Esophagus squamous epithelium (tissue), 5 donors: ENCODE results near the gene LAGE3. TPM values are rescaled to one million over a fixed set of nuclear protein-coding genes. Genes with fewer than 3 reads are reported as not detected.

Experiments used
- DNase-seq: peaks from one replicate; lab custom pipeline; 2025; lab: John Stamatoyannopoulos, UW
- H3K27ac ChIP-seq, 4 donors: fragments of 200-600 bp; sonication (generic); one replicate each; pipeline ENCODE4 v1.5.1; 2016 to 2019; ENCODE audit warnings: mild to moderate bottlenecking in 1 of 4
- H3K27me3 ChIP-seq, 4 donors: fragments of 200-600 bp; sonication (generic); 1 replicate in 3 of 4; 2 replicates in 1 of 4; pipeline versions ENCODE4 v1.5.1 to v1.6.0; 2017 to 2021; ENCODE audit warnings: antibody characterized with exemption in 1 of 4
- H3K36me3 ChIP-seq, 3 donors: fragments of 200-600 bp; sonication (generic); one replicate each; pipeline ENCODE4 v1.5.1; 2016 to 2019
- H3K4me1 ChIP-seq, 3 donors: fragments of 200-600 bp; sonication (generic); one replicate each; pipeline ENCODE4 v1.5.1; 2017 to 2019
- H3K4me3 ChIP-seq, 4 donors: fragments of 200-600 bp; sonication (generic); 1 replicate in 3 of 4; 2 replicates in 1 of 4; pipeline ENCODE4 v1.5.1; 2016 to 2019; ENCODE audit warnings: mild to moderate bottlenecking in 2 of 4, moderate library complexity in 1 of 4
- H3K9me3 ChIP-seq, 3 donors: fragments of 200-600 bp; sonication (generic); one replicate each; pipeline ENCODE4 v1.5.1; 2016 to 2019
- POLR2A ChIP-seq, 4 donors: fragments of 450-650 bp; IDR thresholded peaks; one replicate each; pipeline ENCODE4 v1.6.1; 2017; ENCODE audit warnings: antibody characterized with exemption in 4 of 4, mild to moderate bottlenecking in 4 of 4, moderate library complexity in 3 of 4
- WGBS, 2 donors: methylation state at CpG; one replicate each; pipeline ENCODE4 v1.1.5; 2018; 5-methylcytosine and 5-hydroxymethylcytosine counted together
- intact Hi-C: fragments of 100-400 bp; cut with DNase I; formaldehyde crosslinking; loops from one replicate; pipeline ENCODE4 v1.15.0; 2022
- total RNA-seq, 4 donors: library from RNA; depleted of rRNA; stranded (reverse); fragments of >200 nt; gene quantifications; one replicate each; pipeline ENCODE4 v1.1.0, GENCODE V29; 2016
- TF ChIP-seq, protein P1 (sequence below), 6 experiments: fragments of 450-650 bp in 4 of 6; fragments of 200-600 bp in 2 of 6; sonication (generic) in 2 of 6; IDR thresholded peaks; one replicate each; pipeline ENCODE4 v1.5.1; 2016 to 2019; ENCODE audit warnings: antibody characterized with exemption in 6 of 6, mild to moderate bottlenecking in 4 of 6, moderate library complexity in 4 of 6
- donor health status: DM: yes; HTN: yes; CAD: no.

The LAGE3 gene
- total RNA-seq, 4 donors from 2014 or later, result 18.2 to 44.3 (median 21.9) TPM

DNA sequence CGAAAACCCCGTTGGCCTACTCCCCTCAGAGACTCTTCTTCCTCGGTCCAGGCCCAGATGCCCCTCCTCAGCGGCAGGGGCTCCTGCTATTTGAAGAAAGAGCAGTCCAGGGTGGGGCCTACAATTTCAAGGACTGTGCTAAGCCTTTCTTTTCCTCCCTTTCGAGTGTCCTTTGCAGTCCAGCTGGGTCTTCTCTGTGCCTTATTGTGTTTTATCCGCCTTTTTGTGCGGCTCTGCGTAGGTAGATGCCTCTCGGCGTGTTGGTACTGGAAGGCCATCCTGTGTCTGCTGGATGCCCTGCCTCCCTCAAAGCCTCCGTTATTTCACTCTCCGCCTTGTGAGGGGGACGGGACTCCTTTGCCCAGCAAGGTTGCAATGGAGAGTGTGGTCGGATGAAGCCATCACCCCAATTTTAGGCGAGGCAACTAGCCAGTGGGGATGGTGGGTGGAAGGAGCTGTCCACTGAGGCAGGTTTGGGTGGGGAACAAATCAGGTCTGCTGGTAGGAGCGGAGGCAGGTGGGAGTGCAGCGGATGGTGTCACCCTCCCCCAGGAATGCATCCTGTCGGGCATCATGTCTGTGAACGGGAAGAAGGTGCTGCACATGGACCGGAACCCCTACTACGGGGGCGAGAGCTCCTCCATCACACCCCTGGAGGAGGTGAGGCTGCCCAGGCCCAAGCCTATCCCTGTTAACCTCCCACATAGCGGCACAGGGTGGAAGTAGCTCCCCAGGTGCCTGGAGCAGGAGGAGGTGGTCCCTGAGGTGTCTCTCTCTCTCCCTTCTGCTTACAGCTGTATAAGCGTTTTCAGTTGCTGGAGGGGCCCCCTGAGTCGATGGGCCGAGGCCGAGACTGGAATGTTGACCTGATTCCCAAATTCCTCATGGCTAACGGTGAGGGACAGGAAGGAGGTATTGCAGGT lies 40.8 kb downstream of the LAGE3 start:
- TF ChIP-seq POLR2A (IDR thresholded peaks at IDR 0.05), result no peak
- TF ChIP-seq, protein P1, sequence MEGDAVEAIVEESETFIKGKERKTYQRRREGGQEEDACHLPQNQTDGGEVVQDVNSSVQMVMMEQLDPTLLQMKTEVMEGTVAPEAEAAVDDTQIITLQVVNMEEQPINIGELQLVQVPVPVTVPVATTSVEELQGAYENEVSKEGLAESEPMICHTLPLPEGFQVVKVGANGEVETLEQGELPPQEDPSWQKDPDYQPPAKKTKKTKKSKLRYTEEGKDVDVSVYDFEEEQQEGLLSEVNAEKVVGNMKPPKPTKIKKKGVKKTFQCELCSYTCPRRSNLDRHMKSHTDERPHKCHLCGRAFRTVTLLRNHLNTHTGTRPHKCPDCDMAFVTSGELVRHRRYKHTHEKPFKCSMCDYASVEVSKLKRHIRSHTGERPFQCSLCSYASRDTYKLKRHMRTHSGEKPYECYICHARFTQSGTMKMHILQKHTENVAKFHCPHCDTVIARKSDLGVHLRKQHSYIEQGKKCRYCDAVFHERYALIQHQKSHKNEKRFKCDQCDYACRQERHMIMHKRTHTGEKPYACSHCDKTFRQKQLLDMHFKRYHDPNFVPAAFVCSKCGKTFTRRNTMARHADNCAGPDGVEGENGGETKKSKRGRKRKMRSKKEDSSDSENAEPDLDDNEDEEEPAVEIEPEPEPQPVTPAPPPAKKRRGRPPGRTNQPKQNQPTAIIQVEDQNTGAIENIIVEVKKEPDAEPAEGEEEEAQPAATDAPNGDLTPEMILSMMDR (IDR thresholded peaks at IDR 0.05), result no peak
- WGBS, 2 donors, result 34 to 59% methylated on average over 10 to 22 of the region's 28 CpGs
- Histone ChIP-seq H3K27ac (peak overlapping the region in 3 of 4 donors; percentile 80 to 96 (median 94)), H3K4me1 (peaks cover 7 to 40% (median 7%) of the 10 kb centered on the region in 3 donors), H3K4me3 (peak overlapping the region; percentile 60 to 80 (median 71)), H3K27me3 (no peaks in the 10 kb centered on the region), H3K9me3 (no peaks in the 10 kb centered on the region), H3K36me3 (peaks cover 5 to 72% (median 8%) of the 10 kb centered on the region in 3 donors)
- DNase-seq, result no peak
- intact Hi-C loops, result no loop called here

DNA sequence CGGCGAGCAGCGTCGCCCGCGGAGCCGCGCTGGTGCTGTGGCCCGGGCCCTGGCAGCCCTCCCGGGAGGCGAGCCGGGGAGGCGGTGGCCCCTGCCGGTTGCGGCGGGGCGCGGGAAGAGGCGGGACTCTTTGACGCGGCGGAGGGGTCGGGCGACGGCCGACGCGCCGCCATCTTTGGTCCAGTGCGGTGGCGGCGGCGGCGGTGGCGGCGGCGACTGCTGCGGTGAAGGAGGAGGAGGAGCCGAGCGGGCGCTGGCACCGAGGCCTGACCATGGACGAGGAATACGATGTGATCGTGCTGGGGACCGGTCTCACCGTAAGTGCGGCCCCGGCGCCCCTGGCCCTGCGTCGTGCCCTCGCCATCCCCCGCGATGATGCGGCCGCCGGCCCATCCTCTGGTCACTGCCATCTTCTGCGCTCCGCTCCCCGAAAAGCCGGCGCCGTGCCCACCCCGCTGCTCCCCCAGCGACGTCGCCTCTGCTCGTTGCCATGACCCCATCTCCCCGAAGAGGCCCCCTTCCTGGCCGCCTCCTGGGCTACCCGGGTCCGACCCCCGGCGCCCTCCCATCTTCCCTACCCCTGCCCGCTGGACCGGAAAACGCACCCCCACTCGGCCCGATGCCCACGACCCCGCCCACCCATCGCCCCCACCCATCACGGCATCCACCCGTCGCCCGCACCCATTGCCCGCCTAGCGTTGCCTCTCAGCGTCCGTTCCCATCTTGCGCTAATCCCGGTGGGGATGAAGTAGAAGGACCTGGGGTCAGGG lies 41.9 kb downstream of the LAGE3 start, which contains the start of gene GDI1:
TSS of gene GDI1 (plus strand) at position 172 of the 770 bp plus-strand sequence. CDS start at position 273, 101 bp downstream.
- WGBS, 2 donors, result 0 to 71% methylated on average over 6 to 20 of the region's 93 CpGs
- intact Hi-C loops, result no loop called here
- peaks cover 8 to 74% (median 8%) of the 10 kb centered on the region in 3 donors for H3K36me3 ChIP-seq
- TF ChIP-seq POLR2A (IDR thresholded peaks at IDR 0.05), result peak in 2 of 4 donors; percentile 35 to 70
- TF ChIP-seq, protein P1 (IDR thresholded peaks at IDR 0.05), result no peak
- DNase-seq, result no peak
- peak within 1 kb of the TSS; percentile 60 to 80 (median 71) for H3K4me3 ChIP-seq
- H3K27ac ChIP-seq, result peak within 1 kb of the TSS; percentile 80 to 96 (median 91)
- no peaks in the 10 kb centered on the region for H3K27me3 ChIP-seq
- no peaks in the 10 kb centered on the region for H3K9me3 ChIP-seq
- H3K4me1 ChIP-seq, result peaks cover 6 to 30% (median 7%) of the 10 kb centered on the region in 3 donors

DNA sequence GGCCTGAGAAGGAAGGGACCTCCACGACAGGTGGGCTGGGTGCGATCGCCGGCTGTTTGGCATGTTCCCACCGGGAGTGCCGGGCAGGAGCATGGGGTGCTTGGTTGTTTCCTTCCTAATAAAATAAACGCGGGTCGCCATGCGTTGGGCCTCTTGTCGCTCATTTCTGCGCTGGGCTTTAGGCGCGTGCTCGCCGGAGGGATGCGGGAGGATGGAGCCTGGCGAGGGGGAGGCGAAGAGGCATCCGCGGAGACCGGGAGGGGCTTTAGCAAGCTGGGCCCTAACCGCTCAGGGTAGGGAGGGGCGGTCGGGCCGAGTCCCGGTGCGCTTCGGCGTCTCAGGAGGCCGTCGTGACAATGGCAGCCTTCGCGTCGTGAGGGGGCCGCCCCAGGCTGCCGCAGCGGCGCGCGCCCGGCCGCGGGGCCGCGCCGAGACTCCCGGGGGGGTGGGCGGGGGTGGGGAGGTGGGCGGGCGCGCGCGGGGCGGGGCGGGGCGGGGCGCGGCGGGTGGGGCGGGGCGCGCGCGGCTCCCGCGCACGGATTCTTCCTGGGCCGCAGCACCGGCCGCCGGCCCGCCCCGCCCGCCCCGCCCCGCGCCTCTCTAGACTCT lies 42.6 kb downstream of the LAGE3 start:
- 36 to 52% methylated on average over 5 to 7 of the region's 78 CpGs for WGBS, 2 donors
- peak overlapping the region; percentile 60 to 80 (median 71) for H3K4me3 ChIP-seq
- H3K9me3 ChIP-seq, result no peaks in the 10 kb centered on the region
- TF ChIP-seq, protein P1 (IDR thresholded peaks at IDR 0.05), result no peak
- TF ChIP-seq POLR2A (IDR thresholded peaks at IDR 0.05), result no peak
- H3K36me3 ChIP-seq, result peaks cover 5 to 74% (median 8%) of the 10 kb centered on the region in 3 donors
- DNase-seq, result no peak
- peak overlapping the region; percentile 80 to 96 (median 91) for H3K27ac ChIP-seq
- H3K27me3 ChIP-seq, result no peaks in the 10 kb centered on the region
- intact Hi-C loops, result no loop called here
- peaks cover 6 to 28% (median 7%) of the 10 kb centered on the region in 3 donors for H3K4me1 ChIP-seq

DNA sequence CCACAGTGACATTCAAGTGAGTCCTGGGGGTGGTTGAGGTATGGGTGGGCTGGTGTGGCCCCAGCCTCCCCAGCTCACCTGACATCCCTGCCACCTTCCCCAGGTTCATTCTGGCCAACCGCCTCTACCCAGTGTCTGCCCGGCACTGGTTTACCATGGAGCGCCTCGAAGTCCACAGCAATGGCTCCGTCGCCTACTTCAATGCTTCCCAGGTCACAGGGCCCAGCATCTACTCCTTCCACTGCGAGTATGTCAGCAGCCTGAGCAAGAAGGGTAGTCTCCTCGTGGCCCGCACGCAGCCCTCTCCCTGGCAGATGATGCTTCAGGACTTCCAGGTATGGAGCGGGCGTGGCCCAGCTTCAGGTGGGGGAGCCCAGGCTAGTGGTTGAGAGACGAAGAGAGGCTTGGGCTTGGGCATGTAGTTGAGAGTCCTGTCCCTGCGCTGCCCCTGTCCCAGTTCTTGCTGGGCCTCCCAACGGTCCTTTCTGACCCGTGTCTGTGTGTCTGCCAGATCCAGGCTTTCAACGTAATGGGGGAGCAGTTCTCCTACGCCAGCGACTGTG lies 43.8 kb downstream of the LAGE3 start:
- no peaks in the 10 kb centered on the region for H3K27me3 ChIP-seq
- DNase-seq, result no peak
- H3K4me1 ChIP-seq, result peaks cover 6 to 41% (median 12%) of the 10 kb centered on the region in 3 donors
- no peak overlapping the region for H3K4me3 ChIP-seq
- TF ChIP-seq, protein P1 (IDR thresholded peaks at IDR 0.05), result no peak
- no peak for TF ChIP-seq POLR2A (IDR thresholded peaks at IDR 0.05)
- no peaks in the 10 kb centered on the region for H3K9me3 ChIP-seq
- no peak overlapping the region for H3K27ac ChIP-seq
- H3K36me3 ChIP-seq, result peaks cover 5 to 61% (median 8%) of the 10 kb centered on the region in 3 donors
- WGBS, 2 donors, result 99 to 100% methylated on average over 2 to 10 of the region's 19 CpGs
- intact Hi-C loops, result no loop called here
